GM12873 (cell line): ENCODE measurements around the gene PANK4.

Experiments used
- CTCF ChIP-seq: IDR thresholded peaks from 2 replicates; pipeline ENCODE4 v1.5.1; 2012; ENCODE audit warnings: low read depth, mild to moderate bottlenecking, moderate library complexity, low read length, control low read depth; ENCODE audit not compliant: insufficient read depth; ENCODE audit errors: missing control alignments

The PANK4 gene

DNA sequence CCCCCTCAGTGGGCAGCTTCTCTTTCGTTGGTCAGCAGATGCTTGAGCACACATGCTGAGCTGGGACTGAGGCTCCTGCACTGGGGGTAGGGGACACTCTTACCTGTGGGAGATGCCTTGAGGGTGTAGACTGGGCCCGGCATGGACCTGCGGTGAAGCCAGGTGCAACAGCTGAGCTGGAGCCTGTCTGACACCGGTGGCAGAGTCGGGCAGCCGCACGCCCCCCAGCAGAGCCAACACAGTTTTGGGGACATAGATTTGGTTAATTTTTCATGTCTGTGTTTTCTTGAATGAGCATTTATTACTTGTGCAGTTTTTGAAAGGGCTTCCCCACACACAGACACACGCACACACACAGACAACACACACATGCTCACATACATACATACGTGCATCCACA lies 9.6 kb upstream of the PANK4 start:
- TF ChIP-seq CTCF: no peak

GRCh38 chr1:2535455-2535854 lies 9.1 kb upstream of the PANK4 start:
- no peak for TF ChIP-seq CTCF

DNA sequence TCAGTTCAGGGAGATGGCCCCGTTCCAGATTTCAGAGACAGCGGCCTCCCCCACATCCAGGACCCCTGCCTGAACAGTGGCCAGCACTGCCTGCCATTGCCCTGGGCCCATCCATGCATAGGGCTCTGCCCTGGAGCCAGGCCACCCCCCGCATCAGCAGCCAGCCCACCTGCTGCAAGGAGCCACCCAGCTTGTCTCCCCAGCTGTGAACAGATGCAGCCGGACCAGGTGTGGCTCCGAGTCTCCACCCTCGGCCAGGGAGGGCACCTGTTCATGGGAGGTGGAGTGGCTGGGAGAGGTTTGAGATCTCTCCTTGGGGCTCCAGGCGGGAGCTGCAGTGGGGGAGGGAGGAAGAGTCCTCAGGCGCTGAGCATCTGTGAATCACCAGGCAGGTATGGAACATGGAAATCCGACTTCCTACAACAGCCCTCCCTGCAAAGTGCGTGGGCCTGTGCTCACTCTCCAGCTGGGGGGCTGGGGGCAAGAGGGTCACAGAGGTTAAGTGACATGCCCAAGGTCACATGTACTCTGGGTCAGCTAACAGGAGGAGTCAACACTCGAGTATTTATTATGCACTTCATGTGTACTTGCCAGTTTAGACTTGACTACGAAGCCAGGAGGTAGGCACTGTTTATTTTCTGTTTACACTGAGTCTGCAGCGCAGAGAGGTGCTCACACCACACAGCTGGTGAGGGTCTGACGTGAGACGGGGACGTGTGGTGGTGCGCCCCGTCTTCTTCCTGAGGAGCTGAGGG lies 8.5 kb upstream of the PANK4 start:
- TF ChIP-seq CTCF: no peak

DNA sequence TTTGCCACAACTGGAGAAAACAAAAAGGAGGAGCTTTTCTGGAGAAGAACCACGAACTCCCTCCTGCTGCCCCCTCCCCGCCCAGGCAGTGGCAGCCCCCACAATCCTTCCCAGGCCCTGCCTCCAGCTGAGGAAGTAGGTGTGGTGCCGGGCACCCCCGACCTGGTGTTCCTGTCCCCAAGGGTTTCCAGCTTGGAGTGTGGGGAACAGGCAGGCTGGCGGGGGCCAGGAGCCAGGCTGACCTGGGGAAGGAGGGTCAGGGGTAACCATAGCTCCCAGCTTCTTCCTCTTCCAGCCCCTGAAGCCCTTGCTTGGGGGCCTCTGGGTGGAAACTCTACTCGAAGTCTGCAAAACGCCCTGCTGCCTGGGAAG lies 7.9 kb upstream of the PANK4 start:
- no peak for TF ChIP-seq CTCF

DNA sequence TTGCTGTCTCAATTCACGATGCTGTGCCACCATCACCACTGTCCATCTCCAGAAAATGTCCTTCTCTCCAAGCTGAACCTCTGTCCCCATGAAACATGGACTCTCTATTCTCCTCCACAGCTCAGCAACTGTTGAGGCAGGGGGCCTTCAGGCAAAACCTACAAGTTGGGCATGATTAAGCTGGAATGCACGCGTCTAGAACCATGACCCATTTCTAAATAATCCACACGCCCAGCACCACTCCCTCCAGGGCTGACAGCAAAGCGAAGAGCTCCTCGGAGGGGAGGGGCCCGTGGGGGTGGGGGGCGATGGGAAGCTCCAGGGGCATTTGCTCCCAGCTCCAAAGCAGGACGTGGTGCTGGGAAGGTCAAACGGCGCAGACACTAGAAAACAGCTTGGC lies 7.0 kb upstream of the PANK4 start:
- TF ChIP-seq CTCF: no peak

DNA sequence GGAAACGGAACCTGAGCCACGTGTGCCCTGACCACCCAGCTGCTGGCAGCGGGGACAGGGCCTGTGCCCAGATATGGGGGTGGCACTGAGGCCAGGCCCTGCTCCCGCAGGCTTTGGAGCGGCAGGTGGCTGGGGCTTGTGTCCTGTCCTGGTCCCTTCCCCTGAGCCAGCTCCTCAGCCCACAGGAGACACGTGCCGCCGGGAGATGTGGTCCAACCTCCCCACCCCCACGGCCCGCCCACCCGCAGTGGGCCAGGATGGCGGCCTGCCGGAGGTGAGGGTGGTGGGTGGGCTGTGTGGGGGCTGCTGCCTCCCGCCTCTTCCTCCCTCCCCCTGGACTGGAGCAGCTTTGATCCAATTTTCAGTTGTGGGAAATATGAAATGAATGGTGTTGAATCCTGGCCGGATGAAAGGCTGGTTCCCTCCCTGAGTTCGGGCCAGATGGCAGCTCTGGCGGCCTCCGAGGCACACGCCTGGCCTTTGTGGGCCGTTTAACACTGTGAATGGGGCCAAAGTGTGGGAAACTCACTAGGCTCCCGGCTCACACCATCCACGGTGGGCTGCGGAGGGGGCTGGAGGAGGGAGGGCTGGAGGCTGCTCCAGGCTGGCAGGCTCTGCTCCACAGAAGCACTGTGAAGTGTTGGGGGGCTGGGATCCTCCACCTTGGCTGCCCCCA lies 6.2 kb upstream of the PANK4 start:
- TF ChIP-seq CTCF: no peak

DNA sequence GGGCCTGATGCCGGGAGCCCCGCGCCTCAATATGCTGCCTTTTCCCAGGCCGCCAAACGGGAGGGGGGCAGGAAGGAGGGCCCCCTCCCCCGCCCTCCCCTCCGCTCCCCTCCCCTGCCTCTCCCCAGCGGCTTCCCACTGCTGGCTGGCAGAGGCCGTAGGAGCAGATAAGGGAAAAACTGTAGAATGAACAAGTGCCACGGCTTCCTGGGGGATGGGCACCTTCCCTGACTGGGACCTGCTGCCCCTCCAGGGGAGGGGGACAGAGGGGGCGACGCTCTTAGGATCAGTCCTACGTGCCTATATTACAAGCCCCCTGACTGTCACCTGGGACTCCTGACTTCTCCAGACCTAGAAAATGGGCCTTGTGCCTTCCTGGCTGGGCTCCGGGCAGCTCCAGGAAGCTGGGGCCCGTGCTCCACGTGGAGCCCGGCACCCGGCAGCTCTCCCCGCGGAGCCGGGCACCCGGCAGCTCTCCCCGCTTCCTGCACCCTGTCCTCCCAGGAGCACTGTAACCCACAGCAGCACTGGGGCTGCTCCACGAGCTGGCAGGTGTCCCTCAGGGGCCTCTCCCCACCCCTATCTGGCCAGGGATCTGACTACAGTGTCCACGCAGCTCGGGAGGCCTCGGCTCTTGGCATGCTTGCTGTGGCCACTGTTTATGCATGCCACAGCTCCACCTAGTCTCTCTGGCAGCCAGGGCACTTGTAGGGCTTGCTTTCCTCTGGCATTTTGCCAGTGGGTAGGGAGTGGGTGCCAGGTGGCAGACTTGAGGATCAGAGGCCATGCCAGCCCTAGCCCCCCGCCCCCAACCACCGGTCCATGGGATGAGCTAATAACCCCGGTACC lies 4.3 kb upstream of the PANK4 start:
- no peak for TF ChIP-seq CTCF
